Heart left ventricle (tissue), 13 donors: Measurements from ENCODE around the gene NOX4.
A peak's percentile ranks its signal among the peaks of the same experiment; 100 is the strongest.

Source experiments
- POLR2A ChIP-seq, 2 donors: fragments of 450-650 bp; IDR thresholded peaks; one replicate each; pipeline ENCODE4 v1.6.1; 2017; ENCODE audit warnings: antibody characterized with exemption in 2 of 2, mild to moderate bottlenecking in 2 of 2, moderate library complexity in 2 of 2
- TF ChIP-seq, protein P1 (sequence below), 12 donors: fragments of 200-600 bp; sonication (generic) in 4 of 12; IDR thresholded peaks; one replicate each; pipeline versions ENCODE4 v1.5.0 to v1.8.0; 2018 to 2022; ENCODE audit warnings: antibody characterized with exemption in 12 of 12, mild to moderate bottlenecking in 5 of 12
- donor health status: ischemic (EF 13 %, LVEDD 7.1; RV severe dilation, severe dysfunction).
- donor health status: DM: no; HTN: yes; CAD: no.
- donor health status: DM: no; HTN: no; CAD: no.
- donor health status: ischemic (EF 25% LVEDD 6.9; RV normal size, moderate dysfunction).
- donor health status: ischemic (EF 25% LVEDD 5.7; RV mildly dilated, moderate dysfunction).
- donor health status: ischemic (EF 35%, LVEDD 5.7; RV mildly dilated, moderate dysfunction).
- donor health status: nonischemic (EF 11% LVEDD 7.7; RV severe dilation, severe dysfunction).
- donor health status: DM: yes; HTN: yes; CAD: no.
- donor health status: PGD.
- donor health status: ischemic (EF 29% LVEDD 5.4; RV normal size, mild dysfunction).
- donor health status: nonischemic (EF 23%, LVEDD 6.1; RV moderate dilation, normal function).

GRCh38 chr11:89490981-89491690 is at the start of gene NOX4:
- TF ChIP-seq, protein P1, sequence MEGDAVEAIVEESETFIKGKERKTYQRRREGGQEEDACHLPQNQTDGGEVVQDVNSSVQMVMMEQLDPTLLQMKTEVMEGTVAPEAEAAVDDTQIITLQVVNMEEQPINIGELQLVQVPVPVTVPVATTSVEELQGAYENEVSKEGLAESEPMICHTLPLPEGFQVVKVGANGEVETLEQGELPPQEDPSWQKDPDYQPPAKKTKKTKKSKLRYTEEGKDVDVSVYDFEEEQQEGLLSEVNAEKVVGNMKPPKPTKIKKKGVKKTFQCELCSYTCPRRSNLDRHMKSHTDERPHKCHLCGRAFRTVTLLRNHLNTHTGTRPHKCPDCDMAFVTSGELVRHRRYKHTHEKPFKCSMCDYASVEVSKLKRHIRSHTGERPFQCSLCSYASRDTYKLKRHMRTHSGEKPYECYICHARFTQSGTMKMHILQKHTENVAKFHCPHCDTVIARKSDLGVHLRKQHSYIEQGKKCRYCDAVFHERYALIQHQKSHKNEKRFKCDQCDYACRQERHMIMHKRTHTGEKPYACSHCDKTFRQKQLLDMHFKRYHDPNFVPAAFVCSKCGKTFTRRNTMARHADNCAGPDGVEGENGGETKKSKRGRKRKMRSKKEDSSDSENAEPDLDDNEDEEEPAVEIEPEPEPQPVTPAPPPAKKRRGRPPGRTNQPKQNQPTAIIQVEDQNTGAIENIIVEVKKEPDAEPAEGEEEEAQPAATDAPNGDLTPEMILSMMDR (IDR thresholded peaks at IDR 0.05) = no peak
- peak in 1 of 2 donors; percentile 23 for TF ChIP-seq POLR2A (IDR thresholded peaks at IDR 0.05)
